ENCODE results near the gene PIK3R6. TPM values are rescaled to one million over a fixed set of nuclear protein-coding genes. Genes with fewer than 3 reads are reported as not detected.

PIK3R6 gene, protein sequence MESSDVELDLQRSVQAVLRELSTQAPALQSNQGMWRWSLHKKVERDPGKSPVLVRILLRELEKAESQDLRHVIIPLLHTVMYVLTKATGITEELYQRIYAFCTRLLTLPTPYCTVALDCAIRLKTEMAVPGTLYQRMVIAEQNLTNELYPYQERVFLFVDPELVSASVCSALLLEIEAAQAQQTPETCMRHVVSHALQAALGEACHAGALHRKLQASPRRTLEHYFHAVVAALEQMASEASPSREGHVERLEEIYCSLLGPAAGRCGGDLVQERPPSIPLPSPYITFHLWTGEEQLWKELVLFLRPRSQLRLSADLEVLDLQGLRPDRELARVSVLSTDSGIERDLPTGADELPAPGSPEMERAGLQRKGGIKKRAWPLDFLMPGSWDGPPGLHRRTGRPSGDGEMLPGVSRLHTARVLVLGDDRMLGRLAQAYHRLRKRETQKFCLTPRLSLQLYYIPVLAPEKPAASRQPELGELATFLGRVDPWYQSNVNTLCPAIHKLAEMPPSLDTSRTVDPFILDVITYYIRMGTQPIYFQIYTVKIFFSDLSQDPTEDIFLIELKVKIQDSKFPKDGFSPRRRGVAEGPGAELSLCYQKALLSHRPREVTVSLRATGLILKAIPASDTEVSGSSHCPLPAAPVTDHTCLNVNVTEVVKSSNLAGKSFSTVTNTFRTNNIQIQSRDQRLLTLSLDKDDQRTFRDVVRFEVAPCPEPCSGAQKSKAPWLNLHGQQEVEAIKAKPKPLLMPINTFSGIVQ
- total RNA-seq (2.4 and 2.8 TPM in 2 replicates), polyA plus RNA-seq (2.8 and 11.0 TPM in 2 replicates), polyA minus RNA-seq (2.3 and 3.6 TPM in 2 replicates)
- 1.8 TPM for total RNA-seq (2013)

DNA sequence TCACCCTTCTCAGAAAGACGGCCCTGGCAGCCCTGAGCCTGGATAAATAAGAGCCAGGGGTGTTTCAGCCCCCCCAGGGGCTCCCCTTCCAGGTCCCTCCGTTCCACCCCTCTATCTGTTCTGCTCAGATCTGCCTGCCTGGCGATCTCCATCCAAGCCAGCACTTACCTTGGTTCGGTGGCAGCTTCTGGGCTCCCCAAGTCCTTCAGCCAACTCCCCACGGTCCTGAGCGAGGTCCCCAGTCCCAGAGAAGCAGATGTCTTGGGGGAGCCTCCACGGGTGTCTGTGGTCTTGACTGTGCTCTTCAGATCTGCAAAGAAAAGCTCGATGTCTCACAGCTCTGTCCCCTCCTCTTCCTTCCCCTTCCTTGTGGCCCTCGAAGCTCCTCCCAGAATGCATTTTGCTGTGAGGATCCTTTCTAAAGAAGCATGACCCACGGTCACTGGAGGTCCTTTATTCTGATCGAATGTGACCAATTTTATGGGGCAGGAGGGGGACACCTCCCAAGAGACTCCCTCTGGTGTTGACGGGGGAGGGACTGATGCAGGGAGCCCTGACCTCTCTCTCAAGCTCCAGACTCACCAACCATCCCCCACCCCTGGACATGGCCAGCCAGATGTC is at the start of gene PIK3R6:
TSS of gene PIK3R6 (minus strand) at position 314 of the 621 bp plus-strand sequence. CDS start 17,880 bp downstream, outside the sequence.
- Histone ChIP-seq H3K4me2 (replicated peaks; ENCODE audit: low read depth, low read length, poor library complexity, severe bottlenecking) (peak within 1 kb of the TSS; percentile 66), H3K79me2 (ENCODE audit: control insufficient read depth, insufficient read depth, low read length) (no peaks in the 10 kb centered on the region), H2AFZ (ENCODE audit: insufficient read depth, low read depth, low read length, poor library complexity, severe bottlenecking) (peak within 1 kb of the TSS; percentile 77), H3K4me1 (ENCODE audit: control insufficient read depth in 2 of 2, insufficient read depth in 2 of 2, low read length in 2 of 2) (peaks cover 5 to 19% of the 10 kb centered on the region in 2 donors), H3K9ac (ENCODE audit: low read length) (peak within 1 kb of the TSS; percentile 54), H3K4me3 (ENCODE audit: control extremely low read depth in 1 of 5, extremely low read depth in 1 of 5, insufficient read depth in 1 of 5, low read depth in 2 of 5, low read length in 4 of 5) (peak within 1 kb of the TSS; percentile 9 to 46 (median 34)), H4K20me1 (ENCODE audit: control insufficient read depth, insufficient read depth, low read length, poor library complexity, severe bottlenecking) (no peaks in the 10 kb centered on the region), H3K36me3 (replicated peaks in 1 of 2; ENCODE audit: control extremely low read depth in 1 of 2, control insufficient read depth in 1 of 2, extremely low read depth in 1 of 2, insufficient read depth in 2 of 2, low read length in 1 of 2) (no peaks in the 10 kb centered on the region), H3K27me3 (replicated peaks in 1 of 4; ENCODE audit: control extremely low read depth in 1 of 4, control insufficient read depth in 3 of 4, insufficient read depth in 4 of 4, low read length in 3 of 4) (no peaks in the 10 kb centered on the region), H3K9me3 (ENCODE audit: control extremely low read depth in 1 of 3, control insufficient read depth in 2 of 3, insufficient read depth in 1 of 3, low read length in 2 of 3) (no peaks in the 10 kb centered on the region), H3K27ac (ENCODE audit: low read length in 2 of 2) (peak within 1 kb of the TSS in 1 of 2 donors; percentile 35)
- TF ChIP-seq, protein P1, sequence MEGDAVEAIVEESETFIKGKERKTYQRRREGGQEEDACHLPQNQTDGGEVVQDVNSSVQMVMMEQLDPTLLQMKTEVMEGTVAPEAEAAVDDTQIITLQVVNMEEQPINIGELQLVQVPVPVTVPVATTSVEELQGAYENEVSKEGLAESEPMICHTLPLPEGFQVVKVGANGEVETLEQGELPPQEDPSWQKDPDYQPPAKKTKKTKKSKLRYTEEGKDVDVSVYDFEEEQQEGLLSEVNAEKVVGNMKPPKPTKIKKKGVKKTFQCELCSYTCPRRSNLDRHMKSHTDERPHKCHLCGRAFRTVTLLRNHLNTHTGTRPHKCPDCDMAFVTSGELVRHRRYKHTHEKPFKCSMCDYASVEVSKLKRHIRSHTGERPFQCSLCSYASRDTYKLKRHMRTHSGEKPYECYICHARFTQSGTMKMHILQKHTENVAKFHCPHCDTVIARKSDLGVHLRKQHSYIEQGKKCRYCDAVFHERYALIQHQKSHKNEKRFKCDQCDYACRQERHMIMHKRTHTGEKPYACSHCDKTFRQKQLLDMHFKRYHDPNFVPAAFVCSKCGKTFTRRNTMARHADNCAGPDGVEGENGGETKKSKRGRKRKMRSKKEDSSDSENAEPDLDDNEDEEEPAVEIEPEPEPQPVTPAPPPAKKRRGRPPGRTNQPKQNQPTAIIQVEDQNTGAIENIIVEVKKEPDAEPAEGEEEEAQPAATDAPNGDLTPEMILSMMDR (IDR thresholded peaks at IDR 0.05), result no peak
- no peak for TF ChIP-seq EZH2 (IDR thresholded peaks at IDR 0.05; ENCODE audit: borderline replicate concordance, insufficient read depth, low read depth, low read length, poor library complexity, severe bottlenecking)
- ATAC-seq (ENCODE audit: low read depth) (peak; percentile 43), DNase-seq (no peak)
- ChIA-PET CTCF (interaction anchor here (0.8 to 1.2 kb wide), 3 partner anchors 24 to 68 kb away, joined by 3 read pairs; no protein-coding TSS in a partner anchor), POLR2A (no interaction called here)
- Mint-ChIP-seq H3K27me3 (no peaks in the 10 kb centered on the region), H3K4me1 (peaks cover 21% of the 10 kb centered on the region), H3K9me3 (ENCODE audit: insufficient read depth) (no peaks in the 10 kb centered on the region), H3K4me3 (peak within 1 kb of the TSS; percentile 86), H3K27ac (peak within 1 kb of the TSS; percentile 62)
- intact Hi-C loops (cut with micrococcal nuclease), result no loop called here
- WGBS (ENCODE audit: insufficient coverage), result 0% methylated on average over 4 of the region's 12 CpGs

Data from B cell (primary cell).